ENCODE results near the gene SH3GL1.
"Not testable (repeated sequence)": the region's sequence is repeated elsewhere in the genome, so short reads cannot be mapped to it uniquely, and the experiment has no call there.

SH3GL1 gene

DNA sequence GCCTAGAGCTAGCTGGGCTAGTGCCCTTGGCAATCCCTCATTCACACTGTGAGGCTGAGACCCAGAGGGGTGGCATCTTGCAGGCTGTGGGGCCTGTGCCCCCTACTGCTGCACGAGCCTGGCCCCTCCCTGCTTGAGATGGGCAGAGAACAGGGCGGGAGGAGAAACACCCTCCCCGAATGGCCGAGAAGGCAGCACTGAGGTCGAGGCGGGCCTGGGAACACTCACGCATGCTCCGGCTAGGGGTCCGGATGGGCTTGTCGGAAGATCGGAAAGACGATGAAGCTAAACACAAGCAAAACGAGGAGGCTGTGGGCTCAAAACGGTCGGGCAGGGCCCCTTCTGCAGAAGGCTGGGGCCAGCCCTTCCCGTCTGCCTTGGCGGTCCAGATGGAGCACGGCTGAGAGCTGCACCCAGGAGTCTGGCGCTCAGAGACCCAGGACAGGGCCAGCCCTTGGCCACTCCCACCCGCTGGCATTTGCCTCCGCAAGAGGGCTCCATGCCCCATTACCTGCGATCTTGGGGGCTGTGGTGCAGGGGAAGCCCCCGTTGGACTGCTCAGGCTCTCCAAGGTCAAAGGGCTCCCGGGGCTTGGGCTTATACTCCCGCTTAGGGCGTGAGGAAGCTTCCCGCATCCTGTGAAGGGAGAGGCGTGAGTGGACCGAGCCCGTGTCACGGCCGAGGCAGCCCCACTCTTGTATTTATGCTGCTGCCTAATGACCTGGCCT lies 38.1 kb downstream of the SH3GL1 start:
- DNase-seq, result no peak

DNA sequence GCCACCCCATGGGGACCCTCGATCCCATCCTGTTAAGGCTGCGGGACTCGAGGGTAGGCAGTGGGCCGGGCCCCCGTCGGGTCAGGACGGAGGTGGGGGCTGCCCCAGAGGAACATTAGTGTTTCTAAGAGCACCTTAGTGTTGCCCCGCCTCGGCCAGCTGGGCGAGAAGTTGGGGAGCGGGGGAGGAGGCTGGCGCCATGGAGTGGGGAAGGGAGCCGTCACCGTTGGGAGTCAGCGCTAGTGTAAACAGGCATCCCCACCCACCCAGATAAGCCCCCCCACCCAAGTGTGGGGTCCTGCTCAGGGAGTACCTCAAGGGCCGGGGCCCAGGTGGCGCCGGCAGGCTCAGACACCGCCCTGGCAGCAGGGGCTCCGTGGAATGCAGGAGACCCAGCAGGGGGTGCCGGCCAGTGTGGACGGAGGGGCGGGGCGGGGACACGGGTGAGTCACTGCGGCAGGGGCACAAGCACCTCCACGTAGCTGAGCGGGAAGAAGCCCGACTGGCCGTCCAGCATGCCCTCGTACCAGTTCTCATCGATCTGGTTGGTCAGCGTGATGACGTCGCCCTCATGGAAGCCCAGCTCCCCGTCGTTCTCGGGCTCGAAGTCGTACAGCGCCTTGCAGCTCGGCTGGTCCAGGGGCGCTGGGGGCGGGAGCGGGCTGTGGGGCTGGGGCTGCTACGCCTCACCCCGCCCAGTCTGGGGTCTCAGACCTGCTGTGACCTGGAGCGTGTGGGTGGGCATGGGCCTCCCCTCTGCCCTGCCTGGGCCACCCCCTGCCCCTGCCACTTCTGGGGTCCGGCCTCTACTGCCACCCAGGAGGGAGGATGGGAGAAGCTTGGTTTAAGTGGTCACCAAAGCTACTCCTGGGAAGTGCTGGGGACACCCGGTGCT lies 38.9 kb downstream of the SH3GL1 start:
- DNase-seq, result no peak

DNA sequence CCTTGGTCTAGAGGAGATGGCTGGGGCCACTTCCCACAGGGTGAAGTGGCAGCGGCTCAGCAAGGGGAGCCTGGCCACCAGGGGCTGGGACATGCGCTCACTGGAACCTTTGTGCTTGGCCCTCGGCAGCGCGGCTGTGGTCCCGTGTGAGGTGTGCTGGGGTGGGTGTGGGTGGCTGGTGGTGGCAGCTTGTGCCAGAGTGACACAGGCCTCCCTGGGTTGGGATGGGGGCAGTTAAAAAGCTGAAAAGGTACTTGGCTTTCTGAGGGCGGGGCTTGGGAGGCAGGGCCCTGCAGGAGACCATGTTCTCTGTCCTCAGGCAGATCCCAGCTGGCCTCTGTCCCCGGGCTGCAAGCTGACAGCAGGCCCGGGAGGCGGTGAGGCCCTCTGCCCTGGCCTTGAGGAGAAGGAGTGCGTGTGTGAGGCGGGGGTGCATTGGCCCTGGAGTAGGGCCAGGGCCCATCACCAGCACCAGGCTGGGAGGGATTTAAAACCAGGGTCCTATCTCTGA lies 39.7 kb downstream of the SH3GL1 start:
- no peak for DNase-seq

DNA sequence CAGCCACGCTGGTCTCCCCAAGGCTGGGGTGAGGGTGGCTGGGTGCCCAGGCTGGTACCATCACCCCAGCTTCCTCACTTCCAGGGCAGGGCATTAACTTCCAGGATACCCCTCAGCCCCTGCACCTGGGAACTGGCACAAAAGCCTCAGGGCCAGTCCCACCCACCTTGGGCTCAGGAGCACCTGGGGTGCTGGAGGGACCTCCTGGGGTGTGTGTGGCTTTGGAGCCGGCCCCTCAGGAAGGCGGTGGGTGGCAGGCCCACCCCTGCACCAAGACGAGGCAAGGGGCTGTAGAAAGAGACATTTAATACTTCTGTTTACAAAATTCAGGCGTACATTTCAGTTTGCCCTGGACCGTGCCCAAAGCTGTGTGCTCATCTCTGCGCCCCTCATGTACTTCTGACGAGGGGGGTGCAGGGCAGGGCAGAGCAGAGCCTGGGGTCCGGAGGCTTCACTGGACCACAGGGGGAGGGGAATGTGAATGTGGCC lies 40.2 kb downstream of the SH3GL1 start:
- no peak for DNase-seq

DNA sequence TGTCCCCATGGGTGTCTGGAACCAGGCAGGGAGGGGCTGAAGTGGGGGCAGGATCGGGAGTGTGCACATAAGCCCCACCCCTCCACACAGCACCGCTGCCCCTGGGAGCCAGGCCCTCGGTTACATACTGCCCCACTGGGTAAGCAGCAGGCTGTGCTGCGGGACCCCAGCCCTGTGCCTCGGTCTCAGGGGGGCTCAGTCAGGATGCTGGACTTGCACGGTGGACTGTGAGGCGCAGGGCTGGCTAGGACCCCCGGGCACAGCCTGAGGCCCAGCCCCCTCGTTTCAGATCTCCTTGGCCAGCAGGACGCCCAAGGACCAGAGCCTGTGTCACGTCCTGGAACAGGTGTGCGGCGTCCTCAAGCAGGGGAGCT lies 40.7 kb downstream of the SH3GL1 start:
- DNase-seq, result no peak

DNA sequence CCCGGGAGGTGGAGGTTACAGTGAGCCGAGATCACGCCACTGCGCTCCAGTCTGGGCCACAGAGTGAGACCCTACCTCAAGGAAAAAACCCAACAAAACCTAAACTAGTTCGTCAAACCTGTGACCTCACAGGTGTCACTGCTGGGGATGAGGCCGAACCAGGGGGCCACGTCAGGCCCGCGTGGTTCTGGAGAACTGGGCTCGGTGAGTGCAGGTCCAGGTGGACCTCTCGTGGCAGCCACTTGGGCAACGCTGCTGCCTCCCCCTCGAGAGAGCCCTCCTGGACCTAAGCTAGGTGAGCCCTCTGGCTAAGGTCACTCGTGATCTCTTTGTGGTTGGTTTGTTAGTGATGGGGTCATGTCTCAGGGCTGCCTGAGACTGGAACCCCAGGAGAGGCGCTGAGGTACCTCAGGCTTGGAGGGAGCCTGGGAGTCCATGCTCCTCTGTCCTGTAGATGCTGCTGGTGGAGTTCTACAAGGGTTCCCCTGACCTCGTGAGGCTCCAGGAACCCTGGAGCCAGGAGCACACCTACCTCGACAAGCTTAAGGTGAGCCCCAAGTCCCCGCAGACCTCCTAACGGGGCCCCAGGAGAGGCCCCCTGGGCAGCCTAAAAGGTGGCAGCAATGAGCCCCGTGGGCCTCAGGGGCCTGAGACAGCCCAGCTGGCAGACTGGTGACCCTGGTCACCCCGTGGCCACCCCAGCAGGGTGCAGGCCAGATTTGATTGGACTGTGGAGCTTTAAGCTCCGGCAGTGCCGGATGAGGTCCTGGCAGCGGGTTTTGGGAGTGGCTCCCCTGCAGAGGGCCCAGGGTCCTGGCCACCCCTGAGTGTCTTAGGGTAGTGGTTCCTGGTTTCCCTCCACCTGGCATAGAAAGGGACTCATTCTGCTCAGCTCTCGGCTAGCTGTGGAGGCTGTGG lies 41.4 kb downstream of the SH3GL1 start:
- DNase-seq, result no peak

DNA sequence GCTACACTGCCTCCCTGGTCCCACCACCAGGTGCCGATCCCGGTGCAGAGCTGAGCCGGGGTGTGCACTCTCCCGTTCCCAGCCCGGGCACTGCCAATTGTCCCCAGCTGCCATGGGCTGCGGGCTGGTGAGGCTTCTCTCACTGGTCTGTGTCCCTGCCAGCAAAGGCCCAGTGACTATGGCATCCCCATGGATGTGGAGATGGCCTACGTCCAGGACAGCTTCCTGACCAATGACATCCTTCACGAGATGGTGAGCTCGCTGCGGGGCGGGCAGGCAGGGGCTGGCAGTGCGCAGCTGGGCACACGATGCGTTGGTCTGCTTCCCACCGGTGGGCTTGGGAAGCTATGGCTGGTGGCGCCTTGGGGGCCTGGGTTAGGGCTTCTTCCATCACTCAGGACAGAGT lies 42.4 kb downstream of the SH3GL1 start:
- DNase-seq, result no peak

DNA sequence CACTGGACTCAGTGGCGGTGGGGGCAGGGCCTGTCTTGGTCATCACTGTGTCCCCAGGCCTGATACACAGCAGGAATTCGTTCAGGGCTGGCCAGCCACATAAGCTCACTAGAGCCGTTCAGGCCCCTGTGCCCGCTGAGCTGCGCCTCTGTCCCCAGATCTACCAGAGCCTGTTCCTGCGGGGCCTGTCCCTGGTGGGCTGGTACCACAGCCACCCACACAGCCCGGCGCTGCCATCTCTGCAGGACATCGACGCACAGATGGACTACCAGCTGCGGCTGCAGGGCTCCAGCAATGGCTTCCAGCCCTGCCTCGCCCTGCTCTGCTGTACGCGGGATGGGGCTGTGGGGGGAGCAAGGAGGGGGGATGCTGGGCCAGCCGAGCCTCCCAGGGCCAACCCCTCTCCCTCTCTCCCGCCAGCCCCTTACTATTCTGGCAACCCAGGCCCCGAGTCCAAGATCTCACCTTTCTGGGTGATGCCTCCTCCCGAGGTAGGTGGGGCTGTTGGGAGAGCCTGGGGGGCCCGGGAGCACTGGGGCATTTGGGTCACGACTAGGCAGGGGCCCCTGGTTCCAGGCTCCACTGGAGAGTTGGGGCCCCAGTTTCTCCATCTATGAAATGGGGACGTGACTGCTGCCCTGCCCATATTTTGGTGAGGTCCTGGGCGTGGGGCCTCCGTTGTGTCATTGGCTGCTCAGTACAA lies 43.1 kb downstream of the SH3GL1 start:
- DNase-seq, result no peak

DNA sequence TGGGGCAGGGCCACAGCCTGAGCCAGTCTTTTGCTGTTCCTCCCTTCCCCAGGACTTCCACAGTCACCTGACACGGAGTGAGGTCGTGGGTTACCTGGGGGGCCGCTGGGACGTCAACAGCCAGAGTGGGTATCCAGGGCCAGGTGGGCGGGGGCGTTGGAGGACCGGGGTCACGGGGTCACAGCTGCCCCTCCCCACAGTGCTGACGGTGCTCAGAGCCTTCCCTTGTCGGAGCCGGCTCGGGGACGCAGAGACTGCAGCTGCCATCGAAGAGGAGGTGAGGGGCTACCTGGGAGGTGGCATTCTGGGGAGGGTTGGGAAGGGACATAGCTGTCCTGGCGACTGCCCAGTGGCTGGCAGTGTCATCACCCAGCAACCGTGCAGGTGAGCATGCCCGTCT lies 45.5 kb downstream of the SH3GL1 start:
- no peak for DNase-seq

DNA sequence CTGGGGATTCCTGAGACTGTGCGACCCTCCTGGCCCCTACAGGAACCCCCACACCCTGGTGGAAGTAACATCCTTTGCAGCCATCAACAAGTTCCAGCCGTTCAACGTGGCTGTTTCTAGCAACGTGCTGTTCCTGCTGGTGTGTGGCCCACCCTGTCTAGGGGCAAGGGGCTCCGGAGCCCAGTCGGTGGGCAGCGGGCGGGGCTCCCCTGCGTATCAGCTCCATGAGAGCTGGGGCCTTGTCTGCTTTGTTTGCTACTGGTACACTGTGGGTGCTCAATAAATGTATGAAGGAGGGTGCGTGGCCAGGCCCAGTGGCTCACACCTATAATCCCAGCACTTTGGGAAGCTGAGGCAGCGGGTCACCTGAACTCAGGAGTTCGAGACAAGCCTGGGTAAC lies 46.1 kb downstream of the SH3GL1 start:
- no peak for DNase-seq

DNA sequence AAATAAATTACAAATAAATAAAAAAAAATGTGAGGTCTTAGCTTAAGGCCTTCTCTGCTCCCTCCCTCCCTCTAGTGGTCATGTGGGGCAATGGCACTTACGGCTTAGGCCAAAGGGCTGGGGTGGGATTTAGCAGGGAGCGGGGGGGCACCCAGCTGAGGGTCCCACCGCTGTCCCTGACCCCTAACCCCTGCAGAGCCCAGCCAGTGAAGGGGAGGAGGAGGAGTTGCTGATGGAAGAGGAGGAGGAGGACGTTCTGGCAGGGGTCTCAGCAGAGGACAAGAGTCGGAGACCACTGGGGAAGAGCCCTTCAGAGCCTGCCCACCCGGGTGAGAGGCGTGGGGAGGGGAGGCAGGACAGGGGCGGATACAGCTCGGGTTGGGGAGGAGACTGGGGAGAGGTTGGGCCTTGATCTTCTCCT lies 47.6 kb downstream of the SH3GL1 start:
- peak; percentile 74 for DNase-seq

DNA sequence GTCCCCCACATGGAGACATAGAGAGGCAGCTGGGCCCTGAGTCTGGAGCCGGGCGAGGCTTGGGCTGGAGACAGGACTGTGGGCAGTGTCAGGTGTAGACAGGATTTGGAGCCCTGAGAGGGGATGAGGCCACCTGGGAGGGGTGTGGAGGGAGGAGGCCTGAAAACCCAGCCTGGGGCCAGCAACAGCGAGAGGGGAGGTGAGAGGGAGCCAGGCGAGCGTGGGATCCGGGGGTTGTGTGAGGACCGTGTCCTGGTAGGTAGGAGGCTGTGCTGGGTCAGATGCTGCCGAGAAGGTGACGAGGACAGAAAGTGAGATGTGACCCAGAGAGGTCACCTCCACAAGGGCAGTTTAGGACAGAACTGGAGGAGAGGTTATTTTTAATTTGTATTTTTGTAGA lies 49.6 kb downstream of the SH3GL1 start:
- no peak for DNase-seq

DNA sequence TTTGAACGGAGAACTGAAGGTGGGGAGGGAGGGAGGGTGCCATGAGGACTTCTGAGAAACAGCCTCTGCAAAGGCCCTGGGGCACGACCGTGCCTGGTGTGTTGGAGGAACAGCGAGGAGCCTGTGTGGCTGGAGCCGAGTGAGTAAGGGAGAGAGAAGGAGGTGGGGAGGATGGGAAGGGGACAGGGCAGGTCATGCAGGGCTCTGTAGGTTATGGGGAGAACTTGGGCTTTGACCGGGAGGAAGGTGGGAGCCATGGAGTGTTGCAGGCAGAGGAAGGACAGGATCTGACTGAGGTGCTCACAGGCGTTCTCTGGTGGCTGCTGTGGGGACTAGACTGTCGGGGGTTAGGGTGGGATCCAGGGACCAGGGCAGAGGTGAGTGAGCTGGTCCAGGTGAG lies 50.2 kb downstream of the SH3GL1 start:
- no peak for DNase-seq

DNA sequence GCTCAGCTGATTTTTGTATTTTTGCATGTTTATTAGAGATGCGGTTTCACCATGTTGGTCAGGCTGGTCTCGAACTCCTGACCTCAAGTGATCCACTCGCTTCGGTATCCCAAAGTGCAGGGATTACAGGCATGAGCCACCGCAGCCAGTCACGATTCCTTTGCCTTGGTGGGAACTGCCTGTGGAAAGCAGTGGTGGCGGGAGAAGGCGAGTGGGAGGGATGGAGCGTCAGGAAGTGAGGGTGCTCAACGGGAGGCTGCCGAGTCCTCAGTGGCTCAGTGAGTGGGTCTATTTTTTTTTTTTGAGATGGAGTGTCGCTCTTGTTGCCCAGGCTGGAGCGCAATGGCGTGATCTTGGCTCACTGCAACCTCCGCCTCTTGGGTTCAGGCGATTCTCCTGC lies 51.1 kb downstream of the SH3GL1 start:
- DNase-seq, result not testable (repeated sequence)

DNA sequence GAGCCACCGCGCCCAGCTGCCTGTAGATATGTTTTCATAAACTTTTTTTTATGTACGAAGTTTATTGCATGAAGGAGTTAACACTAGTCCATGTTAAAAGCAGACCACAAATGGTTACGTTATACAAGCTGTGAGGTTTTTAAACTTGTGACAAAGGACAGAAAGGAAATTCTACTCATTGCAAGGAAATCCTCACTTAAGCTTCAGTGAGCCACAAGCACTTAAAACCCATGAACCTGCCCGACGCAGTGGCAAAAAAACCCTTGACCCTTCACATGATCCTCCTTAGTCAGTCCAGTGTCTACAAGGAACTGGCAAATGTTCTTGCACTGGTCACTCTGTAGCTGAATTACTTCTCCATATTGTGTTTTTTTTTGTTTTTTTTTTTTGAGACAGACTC lies 52.8 kb downstream of the SH3GL1 start:
- no peak for DNase-seq

DNA sequence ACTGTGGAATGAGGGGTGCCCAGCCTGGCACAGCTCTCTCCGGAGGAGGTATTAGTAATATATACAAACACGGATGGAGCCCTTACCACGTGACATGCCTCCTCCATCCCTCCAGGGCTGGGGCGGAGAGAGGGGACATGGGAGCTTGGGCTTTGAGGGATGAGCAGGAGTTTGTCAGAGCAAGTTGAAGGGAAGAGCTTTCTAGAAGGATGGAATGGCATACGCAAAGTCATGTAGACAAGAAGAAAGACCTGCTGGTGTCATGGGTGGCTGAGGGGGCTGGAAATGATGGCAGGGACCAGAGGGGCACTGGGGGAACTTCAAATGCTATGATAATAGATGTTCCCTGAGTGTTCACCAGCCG lies 54.3 kb downstream of the SH3GL1 start:
- DNase-seq, result no peak

DNA sequence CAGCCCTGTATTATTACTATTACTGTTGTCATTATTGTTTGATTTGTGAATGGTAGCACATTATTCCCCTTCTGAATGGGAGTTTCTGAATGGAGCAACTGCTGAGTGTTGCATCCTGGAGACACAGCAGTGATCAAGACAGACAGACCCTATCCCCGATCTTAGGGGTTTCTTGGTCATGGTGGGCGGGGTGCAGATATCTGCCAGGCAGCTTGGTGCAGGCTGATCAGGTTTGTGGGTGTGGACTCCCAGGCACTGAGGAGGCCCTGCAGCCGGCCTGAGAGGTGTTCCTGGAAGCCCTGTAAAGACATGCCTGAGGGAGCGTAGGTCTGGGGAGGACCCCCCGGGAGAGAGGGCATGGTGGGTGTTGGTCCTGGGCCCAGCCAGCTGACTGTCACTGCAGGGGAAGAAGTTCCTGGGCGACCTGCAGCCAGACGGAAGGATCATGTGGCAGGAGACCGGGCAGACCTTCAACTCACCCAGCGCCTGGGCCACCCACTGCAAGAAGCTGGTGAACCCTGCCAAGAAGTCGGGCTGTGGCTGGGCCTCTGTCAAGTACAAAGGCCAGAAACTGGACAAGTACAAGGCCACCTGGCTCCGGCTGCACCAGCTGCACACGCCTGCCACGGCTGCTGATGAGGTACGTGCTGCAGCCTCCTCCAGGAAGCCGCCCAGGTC lies 54.9 kb downstream of the SH3GL1 start:
- DNase-seq, result peak; percentile 66

DNA sequence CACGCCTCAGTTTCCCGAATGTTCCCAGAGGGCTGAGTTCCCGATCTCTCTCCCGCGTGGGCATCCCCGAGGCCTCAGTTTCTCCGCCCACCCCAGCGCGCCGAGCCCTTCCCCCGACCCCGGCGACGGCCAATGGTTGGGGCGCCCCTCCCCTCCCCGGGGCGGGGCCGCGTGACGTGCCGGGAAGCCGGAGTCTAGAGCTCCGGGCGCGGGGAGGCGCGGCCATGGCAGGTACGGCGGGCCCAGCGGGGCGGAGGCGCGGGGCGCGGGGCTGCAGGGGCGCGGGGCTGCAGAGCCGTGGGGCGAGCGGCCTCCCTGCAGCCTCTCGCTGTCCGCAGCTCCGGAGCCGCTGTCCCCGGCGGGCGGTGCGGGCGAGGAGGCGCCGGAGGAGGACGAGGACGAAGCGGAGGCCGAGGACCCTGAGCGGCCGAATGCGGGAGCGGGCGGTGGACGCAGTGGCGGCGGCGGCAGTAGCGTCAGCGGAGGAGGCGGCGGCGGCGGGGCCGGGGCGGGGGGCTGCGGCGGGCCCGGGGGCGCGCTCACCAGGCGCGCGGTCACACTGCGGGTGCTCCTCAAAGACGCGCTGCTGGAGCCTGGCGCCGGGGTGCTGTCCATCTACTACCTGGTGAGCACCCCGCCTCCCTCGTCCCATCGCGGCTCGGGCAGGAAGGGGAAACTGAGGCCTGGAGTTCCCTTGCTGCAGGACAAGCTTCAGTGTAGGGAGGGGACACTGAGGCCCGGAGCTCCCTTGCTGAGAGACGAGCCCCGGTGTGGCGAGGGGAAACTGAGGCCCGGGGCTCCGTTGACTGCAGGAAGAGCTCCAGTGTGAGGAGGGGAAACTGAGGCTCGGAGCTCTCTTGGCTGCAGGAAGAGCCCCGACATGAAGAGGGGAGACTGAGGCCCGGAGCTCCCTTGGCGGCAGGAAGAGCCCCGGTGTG lies 56.7 kb downstream of the SH3GL1 start, which contains the start of gene MPND:
Gene MPND, plus strand, starts transcription at position 193 of the 938 bp plus-strand sequence. Its CDS starts 32 bp downstream, at position 225.
- DNase-seq, result peak; percentile 88

DNA sequence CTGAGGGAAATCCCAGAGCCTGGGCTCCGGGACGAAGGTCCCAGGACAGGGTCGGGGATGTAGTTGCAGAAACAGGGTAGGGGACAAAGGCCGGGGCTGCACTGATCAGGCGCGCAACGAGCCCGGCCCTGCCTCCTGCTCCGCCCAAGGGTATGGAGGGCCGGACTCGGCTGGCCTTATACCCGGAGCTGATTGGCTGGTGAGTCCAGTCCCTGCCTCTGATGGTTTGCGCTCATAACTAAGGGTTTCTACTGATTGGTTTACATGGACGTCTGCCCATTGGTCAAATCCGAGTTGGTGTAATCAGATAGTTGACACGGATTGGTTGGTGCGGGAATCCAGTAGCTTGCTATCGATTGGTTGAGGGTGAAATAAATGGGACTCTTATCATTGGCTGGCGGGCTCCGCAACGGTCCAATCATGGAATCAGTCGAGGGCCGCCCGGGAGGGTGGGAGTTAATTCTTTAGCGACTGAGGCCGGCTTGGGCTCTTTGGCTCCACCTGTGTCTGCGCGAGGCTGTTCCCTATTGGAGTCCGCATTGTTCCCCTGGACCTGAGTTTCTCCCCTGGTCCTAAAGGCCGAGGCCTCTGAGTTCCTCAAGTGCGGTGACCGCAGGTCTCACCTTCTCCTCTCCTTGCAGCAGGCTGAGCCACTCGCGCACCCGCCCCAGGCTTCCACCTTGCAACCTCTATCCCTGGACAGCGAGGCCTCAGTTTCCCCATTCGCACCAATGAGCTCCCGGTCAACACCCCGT lies 57.6 kb downstream of the SH3GL1 start:
- DNase-seq, result peak; percentile 100

DNA sequence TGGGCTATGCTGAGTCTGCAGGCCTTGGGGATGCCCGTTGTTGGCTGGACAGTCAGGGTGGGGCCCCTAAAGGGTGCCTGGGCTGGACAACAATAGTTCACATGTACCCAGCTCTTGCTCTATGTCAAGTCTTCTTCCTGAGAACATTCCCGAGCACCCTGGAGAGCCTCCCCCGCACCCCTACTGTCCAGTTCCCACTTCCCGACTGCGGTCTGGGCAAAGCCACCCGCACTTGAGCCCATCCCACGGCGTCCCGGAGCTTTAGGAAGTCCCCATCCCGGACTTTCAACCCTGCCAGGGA lies 58.1 kb downstream of the SH3GL1 start:
- no peak for DNase-seq

All from hematopoietic multipotent progenitor cell treated with erythropoietin and hydrocortisone succinate and interleukin-3 and kit ligand, for 8 days (in vitro differentiated cells).